Nucleus accumbens (tissue), 56 donors: ENCODE results near the gene ADCY3.

Experiments
- DNase-seq, 56 donors: peaks; one replicate each; lab custom pipeline; 2025; lab: John Stamatoyannopoulos, UW

ADCY3 gene

DNA sequence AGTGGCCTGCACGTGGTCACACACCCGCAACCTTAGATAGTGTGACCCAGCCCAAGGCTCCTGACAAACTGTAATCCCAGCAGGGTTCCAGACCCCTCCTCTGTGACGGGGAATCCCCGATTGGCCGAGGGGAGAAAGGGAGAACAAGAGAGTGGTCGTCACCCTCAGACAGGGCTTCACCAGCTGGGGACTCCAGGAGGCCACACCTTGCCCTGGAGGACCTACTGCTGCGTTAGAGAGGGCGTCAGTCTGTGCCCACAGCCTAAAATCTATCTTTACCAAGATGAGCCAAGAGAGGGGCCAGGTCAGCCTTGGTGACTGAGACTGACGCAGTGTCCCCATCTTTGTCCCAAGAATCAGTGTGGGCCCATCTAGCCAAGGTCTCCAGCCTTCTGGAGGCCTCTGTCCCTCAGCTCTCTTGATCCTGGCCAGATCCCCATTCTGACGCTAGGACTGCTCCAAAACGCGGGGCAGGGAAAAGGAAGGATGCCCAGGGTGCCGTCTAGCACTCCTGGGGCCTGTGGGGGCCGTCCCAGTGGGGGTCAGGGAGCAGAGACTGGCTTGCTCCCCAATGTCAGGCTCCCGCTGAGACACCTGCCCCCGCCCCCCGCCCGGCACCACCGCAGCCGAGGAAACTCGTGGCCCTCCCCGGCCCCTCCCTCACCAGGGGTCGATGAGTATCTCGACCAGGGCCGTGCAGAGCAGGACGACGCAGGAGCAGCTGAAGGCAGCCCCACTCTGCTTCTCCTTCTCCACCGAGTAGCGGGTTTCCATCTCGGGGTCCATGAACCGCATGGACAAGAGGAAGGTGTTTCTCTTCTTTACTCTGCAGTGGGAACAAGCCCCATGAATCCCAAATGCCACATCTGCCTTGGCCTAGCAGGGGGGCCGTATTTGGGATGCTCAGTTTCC, 86.0 kb downstream of the ADCY3 start:
- DNase-seq = no peak

DNA sequence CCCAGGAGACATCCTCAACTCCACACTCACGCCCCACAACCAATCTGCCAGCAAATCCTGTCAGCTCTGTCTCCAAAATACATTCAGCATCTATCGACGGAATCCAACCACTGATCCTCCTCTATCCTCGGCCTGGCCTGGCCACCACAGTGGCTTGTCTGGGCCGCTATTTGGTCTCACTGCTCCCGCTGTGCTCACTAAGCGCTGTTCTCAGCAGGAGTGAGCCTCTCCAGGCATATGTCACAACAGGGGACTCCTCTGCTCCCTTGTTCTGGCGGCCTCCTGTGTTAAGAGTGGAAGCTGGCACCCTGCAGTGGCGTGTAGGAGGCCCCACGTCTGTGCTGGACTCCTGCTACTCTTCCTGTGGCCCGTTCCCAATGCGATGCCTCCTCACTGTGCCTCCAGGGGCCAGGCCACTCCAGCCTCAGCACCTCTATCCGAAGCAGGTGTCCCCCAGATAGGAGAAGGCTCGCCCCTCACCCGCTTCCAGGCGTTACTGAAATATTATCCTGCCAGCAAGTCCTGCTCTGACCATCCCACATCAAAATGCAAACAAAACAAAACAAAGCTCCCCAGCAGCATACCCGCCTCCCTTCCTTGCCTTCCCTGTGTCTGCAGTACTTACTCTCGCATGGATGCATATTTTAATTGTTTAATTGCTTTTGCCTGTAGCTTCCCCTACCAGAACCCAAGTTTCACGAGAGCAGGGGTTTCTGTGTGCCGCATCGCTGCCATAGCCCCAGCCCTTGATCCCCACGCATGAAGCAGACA, 86.9 kb downstream of the ADCY3 start:
- DNase-seq = no peak

DNA sequence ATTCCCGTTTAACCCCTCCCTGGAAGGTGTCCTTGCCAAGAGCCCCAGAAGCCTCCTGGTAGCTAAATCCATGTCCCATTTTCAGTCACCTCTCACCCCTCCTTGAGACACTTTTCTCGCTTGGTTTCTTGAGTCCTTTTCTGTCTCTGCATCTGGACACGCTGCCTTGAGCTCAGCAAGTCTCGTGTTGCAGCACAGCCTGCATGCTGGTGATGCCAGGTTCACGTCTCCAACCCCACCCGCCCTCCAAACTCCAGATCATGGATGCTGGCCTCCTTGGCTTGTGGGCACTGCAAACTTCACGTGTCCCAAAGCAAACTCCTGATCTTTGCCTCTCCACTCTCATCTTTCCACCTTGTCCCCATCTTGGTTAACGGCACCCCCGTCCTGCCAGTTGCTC, 87.5 kb downstream of the ADCY3 start:
- DNase-seq = no peak

DNA sequence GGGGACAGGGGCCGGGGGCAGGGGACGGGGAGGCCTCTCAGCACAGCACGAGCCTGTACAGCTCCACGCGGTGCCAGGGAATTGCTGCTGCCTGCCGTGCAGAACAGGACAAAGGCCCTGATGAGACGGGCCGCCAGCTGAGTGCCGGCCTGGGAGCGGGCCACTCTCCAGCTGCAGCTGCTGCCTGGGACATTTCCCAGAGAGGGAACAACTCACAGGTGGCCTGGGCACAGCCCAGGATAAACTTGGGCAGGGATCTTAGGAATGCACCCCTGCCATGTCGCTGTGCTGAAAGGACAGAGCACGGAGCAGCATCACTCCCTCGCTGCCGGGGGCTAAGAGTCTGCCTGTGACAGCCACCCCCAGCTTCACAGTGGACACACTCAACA, 88.0 kb downstream of the ADCY3 start:
- DNase-seq = peak in 53 of 56 donors; percentile 24 to 94 (median 77)

DNA sequence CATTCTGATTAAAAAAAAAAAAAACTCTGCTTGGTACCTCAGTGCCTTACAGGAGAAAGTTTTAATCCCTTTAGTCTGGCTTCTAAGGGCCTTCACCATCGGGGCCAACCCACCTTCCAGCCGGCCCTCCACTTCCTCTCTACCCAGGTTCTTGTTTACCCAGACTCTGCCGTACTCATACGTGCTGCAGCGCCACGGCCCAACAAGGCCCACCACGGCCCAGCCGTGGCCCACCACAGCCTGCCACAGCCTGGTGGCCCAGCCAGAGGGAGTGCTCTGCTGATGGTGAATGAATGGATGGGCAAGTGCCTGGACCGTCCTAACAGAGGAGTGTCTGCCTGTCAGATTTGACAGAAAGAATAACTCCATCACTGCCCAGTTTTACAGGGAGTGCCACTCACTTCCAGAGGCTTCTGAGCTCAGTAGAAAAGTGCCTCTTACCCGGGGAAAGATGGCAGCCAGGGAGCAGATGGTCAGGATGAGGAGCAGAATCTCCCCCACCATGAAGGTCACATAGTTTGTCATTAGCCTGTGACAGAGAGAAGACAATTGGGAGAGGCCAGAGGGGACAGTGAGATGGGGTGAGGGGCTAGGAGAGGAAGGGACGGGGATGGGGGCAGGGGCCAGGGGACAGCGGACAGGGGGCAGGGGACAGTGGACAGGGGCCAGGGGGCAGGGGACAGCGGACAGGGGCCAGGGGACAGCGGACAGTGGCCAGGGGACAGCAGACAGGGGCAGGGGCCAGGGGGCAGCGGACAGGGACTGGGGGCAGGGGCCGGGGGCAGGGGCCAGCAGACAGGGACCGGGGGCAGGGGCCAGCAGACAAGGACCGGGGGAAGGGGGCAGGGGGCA, 88.6 kb downstream of the ADCY3 start:
- DNase-seq = no peak

DNA sequence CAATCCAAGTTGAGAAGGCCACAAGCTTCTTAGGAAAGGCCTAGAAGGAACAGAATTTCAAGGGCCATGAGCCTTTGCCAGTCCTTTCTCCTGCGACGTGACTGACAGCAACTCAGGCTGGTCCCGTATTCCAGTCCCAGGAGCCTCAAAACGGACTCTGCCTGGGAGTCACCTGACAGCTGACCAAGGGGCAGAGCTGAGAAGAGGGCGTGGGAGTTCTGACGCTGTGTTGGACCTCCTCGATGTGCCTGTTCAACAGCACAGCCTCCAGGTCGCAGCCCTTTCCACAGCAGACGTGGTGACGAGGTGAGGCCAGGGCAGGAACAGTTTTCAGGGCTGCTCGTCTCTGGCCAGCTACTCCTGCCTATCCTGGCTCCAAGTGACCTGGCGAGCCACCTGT, 89.3 kb downstream of the ADCY3 start:
- DNase-seq = no peak

DNA sequence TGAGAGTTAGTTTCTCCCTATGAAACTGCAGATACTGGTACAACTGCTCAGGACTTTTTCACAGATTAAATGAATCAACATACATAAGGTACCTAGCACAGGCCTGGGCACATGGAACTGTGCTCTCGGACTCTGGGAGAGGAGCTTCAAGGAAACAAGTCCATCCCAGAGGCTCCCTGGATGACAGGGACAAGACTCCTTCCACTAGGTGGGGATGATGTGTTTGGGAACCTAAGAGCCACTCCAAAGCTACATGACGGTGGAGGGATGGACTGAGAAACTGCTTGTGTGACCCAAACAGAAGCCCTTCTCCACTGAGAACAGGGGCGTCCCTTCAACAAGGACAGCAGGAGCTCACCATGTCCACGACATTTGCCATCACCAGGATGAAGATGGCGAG, 89.7 kb downstream of the ADCY3 start:
- peak in 1 of 56 donors; percentile 18 for DNase-seq

DNA sequence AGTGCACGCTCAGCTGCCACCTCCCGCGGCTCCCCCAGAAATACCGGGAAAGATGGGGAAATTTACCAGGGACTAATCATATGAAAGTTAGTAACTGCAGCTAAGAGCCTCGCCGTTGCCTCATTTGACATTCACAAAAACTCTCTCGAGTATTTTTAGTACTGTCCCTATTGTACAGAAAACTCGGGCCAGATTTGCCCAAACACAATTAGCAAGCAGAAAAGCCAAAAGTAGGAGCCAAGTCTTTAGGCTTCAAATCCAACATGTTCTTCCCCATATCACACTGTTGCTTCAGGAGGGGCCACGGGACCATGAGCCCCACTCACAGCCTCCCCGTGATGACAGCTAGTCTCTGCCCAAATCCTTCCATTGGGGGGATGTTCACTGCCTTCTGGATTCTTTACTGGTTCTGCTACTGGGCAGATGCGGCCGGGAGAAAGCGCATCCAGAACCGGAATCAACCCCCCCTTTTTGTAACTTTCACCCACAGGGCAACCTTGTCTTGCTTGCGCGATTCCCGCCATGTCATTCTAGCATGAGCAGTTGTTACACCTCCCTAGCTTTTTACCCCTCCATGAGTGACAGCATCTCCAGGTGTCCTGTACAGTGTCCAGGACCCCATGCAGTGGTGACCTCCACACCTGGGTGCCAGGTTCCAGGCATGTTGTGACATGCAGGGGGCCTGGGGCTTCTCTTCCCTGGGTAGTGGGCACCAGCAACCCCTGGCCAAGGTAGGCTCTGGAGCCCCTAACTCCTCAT, 91.6 kb downstream of the ADCY3 start:
- DNase-seq = no peak

DNA sequence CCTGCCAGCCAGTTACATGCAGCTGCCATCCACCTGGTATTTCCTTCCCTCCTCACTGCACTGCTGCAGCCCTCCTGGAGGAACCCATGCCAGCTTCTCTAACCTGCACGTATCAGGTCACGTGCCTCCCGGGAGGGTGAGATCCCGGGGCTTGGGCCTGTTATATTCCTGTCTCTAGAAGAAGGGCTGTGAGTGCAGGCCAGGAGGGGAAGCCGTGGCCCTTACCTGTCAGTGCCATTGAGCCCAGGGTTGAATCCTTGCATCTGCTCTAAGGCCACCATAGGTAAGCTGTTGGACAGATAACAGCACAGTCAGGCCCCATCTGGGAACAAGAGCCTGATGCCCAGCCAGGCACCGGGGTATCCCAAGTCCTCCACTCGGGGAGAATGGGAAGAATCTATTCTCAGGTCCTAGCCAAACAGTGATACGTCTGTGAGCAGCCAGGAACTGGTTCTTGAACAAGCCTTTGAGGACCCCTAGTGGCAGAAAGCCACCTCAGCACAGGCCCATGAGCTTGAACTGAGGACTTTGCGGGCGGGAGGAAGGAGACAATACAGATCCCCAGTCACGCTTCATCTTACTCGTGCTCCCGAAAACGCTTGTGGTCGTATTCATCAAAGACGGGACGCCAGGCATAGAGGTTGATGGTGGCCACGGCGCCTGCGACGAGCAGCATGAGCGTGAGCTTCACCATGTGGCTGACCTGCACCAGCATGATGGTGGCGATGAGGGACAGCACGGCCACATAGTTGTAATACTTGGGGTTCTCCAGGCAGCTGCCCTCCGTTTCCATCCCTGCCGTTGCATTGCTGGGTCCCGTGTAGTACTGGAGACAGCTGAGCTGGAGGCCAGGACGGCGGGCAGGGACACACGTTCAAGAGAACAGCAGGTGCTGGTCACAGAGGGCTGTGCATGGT, 92.5 kb downstream of the ADCY3 start:
- peak in 52 of 56 donors; percentile 33 to 93 (median 76) for DNase-seq

DNA sequence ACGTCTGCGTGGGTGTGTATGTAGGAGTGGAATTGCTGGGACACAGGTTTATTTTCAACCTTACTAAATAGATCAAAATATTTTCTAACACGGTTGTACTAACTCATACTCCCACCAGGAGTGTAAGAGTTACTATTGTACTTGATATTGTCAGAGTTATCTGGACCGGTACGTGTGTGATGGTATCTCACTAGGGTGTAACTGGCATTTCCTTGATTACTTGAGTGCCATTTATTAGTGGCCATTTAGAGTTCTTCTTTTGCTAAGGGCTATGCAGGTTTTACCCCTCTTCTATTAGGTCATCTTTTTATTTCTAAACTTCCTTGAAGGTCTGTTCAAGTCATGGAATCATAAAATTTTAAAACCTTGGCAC, 93.3 kb downstream of the ADCY3 start:
- no peak for DNase-seq

DNA sequence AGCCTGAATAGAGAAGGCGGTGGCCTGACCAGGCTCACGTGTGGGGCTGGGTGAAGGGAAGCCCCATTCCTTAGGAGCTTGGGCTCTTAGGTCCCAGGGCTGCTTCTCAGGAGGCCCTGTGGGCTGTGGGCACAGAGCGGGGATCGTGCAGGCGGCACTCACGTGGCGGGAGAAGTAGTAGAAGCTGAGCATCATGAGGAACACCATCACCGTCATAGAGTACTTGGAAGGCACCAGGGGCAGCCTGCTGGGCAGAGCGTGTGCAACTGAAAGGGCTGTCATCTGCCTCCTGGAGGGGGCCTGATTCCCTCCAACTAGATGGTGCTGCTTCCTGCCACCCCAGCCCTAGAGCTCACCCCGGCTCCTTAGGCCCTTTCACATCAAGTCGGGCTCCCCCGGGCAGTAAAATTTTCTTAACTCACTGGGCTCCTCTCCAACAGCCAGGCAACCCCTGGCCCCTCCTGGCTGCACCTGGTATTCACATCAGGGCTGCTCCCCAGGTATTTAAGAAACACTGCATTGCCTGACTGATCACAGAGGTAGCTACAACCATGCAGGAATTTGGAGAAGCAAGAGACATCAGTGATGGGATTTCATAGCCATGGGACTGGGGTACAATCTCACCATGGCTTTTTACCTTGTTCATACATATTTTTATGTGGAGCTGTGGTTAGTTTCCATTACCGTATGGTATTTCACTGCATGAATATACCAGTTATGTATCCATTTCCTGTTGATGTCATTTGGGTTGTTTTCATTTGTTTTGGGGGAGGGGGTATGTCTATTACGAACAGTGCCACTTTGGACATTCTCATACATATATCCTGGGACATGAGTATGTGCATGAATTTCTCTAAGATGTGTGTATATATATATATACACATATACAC, 93.9 kb downstream of the ADCY3 start:
- DNase-seq = no peak

DNA sequence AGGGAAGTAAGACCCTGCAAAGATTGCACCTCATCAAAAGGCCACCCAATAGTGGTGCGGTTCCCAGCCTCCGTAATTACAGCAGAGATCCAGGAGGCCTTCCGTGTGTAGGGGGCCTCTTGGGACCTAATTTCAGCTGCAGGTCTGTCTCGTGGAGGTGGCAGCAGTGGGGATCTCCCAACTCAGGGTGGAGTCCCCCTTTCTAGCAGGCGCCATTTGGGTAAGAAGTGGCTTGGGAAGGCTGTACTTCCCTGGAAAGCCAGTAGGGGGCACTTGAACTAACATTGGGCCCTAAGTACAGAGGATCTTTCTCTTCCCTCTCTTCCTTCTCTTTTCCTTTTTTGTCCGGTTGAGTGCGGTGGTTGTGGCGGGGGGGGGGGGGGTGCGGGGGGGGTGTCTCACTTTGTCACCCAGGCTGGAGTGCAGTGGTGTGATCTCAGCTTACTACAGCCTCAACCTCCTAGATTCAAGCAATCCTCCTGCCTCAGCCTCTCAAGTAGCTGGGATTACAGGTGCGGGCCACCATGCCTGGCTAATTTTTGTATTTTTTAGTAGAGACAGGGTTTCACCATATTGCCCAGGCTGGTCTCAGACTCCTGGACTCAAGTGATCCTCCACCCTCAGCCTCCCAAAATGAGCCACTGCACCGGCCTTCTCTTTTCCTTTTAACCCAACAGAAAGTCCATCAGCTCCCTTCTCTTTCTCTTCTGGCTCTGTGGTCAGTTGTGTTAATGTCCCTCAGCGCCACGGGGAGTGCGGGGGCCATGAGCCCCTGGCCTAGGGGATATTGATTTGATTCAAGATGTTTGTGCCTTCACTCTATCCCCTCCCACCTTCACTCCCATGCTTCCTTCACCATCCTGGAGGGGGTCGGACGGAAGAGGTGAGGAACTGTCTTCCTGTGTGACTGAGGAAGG, 94.8 kb downstream of the ADCY3 start:
- no peak for DNase-seq

DNA sequence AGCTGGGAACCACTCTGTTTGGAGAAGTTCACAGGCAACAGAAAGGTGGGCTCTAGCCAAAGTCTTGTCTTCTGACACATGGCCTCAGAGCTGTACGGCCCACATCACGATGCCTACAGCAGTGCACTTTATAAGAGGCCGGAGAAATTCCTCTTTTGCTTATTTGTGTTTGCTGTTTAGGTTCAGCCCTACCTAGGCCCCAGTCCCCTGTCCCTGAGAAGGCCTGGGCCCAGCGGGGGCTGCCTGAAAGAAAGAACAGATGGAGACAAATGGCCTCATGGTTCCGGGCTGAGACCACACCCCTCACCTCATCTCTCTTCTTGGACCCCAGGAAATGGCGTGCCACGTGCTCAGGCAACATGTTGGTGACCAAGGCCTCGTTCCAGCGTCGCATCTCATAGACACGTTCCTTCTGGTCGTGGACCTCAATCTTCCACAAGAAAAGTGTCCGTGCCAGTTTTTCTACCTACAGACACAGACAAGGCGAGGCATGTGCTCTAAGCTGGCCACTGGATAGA, 95.9 kb downstream of the ADCY3 start:
- no peak for DNase-seq

DNA sequence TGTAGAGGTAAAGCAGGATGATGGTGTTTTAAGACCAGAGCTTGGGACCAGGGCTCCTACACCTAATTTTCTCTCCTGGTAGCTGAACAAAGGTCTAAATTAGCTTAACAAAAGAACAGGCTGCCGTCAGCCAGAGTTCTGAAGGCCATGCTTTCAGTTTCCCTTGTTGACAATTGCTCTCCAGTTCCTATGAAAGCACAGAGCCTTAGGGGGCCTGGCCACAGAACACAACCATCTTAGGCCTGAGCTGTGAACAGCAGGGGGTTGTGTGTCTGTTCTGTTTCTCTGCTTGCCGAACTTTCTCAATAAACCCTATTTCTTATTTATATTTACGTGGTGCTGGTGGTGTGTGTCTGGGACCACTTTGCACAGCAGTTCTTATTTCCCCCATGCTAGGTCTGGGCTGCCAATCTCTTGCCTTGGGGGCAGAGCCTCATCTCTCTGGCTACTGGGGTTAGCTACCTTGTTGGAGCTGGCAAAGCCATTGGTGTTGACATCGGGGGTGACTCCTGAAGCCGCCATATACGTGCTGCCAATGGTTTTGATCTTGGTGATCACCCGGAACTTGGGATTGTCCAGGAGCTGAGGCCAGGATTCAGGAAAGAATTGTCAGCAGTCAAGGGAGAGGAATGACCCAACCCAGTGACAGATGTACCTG, 97.9 kb downstream of the ADCY3 start:
- DNase-seq = no peak

DNA sequence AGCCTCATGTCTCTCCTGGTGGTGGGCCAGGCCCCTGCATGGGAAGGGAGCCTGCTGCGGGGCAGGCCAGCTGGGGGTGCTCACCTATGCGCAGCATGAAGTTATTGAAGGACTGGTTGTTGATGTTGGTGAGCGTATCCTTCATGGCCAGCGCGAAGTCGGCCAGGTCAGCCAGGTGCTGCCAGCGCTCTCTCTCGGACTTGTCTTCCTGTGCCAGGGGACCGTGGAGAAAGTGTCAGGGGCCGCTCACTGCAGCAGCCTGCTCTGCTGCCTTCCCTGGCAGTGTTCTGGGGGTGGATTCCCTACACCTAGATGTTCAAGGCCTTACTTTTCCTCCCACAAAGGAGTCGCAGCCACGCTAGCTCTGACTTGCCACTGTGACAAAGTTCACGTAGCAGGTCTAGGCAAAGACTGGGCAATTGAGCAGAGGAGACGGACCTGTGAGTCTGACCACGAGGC, 98.6 kb downstream of the ADCY3 start:
- DNase-seq = no peak
